NCI-H345 (cell line): ENCODE data around the gene TBL1X.

Experiments
- DNase-seq: peaks from one replicate; lab custom pipeline; 2025; lab: John Stamatoyannopoulos, UW

Gene TBL1X

DNA sequence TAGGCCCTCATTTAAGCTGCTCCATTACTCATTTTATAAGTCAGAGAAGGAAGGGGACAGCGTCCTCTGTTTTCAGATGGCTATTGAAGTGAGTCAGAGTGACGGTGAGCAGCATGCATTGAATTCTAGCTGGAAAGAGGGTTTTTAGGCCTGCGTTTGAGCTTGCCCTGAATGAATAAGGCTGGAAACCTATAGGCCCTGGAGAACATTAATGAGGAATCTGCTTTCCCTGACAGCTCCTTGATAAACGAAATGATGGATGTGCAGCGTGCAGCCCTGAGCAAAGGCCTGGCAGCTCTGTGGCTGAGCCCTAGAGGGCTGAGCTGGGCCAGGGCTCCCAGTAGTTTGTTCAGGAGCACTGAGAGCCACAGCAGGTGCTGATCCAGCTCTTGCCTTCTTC is 33.4 kb downstream of the TBL1X start:
- no peak for DNase-seq

DNA sequence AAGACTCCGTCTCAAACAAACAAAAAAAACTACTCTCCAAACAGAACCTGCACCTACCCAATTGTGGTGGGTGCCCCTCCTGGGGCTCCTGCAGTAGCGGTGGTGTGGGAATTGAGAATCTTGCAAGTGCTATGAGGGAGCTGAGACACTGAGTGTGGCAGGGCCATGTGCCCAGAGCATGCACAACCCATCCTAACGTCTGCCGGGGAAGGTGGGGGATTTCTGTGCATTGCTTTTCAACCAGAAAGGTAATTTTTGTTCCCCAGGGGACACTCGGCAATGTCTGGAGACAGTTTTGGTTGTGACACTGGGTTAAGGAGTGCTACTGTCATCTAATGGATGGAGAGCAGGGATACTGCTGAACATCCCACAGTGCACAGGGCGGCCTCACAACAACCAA is 35.7 kb downstream of the TBL1X start:
- DNase-seq: no peak

DNA sequence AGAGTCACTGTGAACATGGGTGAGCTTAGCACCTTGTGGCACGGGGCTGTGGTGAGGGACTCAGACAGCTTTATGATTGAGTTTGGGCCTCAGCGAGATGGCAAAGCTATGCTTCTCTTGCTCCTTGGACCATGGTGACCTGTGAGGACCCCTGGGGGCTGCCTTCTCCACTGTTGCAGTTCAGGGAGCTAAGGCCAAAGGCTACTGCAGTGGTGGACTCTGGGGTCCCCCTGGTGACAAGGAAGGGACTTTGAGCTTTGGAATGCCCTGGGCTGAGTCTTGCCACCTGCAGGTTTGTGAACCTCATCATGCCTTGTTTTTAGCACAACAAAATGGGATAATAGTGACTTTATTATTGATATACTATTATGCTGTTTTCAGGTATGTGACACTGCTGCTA is 36.5 kb downstream of the TBL1X start:
- no peak for DNase-seq

DNA sequence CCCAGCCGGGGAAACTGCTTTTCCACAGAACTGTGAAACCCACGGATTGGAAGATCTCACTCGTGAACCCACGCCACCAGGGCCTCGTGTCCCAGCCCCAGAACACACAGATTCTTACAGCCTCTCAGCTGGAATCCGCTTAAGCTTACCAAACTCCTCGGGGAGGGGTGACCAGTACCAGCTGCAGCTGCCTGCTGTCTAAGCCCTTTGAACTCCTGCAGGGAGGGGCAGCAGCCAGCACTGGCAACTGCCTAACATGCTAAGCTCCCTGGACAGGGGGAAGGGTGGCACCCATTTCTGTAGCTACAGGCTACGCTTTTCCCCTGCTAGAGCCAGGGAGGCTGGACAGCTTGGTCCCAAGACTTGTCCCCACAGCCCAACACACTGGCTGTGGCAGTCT is 38.4 kb downstream of the TBL1X start:
- DNase-seq: no peak

DNA sequence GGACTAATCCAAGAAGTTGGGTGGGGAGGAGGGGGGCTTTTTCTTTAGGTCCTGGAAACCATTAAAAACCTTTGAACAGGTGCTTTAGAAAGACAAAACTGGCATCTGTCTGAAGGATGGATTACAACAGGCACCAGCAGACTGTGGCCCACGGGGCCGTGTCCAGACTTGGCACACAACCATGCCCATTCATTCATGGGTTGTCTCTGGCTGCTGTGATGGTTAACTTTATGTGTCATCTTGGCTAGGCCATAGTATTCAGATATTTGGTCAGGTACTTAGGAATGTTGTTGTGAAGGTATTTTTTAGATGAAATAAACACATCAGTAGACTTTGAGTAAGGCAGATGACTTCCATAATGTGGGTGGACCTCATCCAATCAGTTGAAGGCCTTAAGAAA is 45.5 kb downstream of the TBL1X start:
- no peak for DNase-seq

DNA sequence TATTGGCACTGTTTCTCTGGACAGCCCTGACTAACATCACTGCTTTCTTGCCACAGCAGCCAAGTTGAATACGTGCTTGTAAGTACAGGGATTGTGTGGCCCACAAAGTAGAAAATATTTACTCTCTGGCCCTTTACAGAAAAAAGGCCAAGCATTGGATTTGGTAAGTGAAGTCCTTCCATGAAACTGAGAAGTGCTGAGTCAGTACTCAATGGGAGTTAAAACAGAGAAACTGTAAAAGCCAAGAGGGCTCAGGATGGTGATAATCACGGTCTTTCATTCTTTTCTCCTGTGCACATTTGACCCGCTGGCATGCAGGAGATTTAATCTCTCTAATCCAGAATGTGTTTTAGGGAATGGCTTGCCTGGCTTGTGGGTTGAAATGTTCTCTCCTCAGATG is 46.1 kb downstream of the TBL1X start:
- no peak for DNase-seq

DNA sequence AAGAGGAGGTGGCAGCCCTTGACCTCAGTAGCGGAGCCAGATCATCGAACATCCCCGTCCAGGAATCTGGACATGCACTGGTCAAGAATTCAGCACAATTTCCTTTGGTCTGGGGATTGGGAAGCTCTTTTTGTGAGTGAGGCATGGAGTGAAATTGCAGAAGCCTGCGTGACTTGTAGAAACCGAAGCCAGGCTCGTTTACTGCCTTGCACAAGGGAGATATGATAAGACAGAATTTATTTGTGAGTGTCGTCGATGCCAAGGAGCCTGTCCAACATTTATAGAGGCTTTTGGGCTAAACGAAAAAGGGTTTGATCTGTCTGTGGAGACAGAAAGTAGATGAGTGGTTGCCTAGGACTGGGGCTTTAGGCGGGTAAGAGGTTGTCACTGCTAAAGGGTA is 50.6 kb downstream of the TBL1X start:
- no peak for DNase-seq

DNA sequence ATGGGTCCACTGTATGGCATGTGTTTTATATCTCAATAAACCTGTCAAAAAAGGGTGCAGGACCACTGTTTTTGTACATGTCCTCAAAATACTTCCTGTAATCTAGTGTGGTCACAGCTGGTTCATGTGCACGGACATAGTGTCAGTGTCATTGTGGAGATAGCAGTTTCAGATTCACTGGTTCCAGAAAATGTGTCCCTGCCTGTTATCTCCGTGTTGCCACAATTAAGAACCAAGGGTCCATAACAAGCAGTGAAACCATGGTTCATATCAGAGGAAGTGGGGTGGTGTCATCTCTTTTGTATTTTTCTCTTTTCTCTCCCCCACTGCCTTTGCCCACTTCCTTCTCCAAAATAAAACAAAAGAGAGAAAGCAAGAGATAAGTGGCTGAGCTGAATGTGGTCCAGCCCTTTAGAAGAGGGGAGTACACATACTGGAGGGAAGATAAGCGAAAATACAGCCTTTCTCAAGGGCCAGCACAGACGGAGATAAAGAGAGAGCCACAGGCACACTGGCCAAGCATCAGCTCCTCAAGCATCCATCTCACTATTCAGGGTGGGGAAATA is 51.2 kb downstream of the TBL1X start:
- no peak for DNase-seq

DNA sequence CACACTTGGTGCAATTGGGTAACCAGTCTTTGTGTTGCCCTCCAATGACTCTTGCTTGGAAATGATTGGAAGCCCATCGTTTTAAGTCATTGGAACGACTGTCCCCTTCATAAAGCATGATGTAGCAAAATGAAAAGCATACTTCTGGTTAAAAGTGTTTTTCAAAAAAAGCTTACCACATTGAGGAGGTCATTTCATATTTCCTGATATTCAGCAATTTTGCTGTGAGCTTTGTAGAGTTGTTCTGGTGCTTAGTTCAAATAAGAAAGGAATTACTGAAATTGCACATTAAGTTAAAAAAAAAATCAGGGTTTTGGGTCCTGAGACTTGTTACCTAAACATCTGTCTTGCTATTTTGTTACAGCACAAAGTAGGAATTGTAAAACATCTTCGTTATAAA is 51.8 kb downstream of the TBL1X start:
- DNase-seq: no peak

DNA sequence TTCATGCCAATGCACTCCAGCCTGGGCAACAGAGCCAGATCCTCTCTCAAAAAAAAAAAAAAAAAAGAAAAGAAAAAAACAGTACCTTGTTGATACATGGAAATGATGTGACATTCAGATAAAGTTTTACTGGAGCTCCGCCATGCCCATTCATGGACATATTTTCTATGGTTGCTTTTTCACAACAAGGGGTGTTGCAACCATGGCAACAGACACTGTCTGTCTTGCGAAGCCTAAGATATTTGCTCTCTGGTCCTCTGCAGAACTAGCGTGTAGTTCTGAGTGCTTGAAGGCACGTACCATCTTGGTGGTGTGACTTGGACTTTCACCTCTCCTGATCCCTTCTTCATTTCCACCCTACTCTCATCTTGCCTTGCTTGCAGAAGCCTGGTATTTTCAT is 53.2 kb downstream of the TBL1X start:
- DNase-seq: no peak

DNA sequence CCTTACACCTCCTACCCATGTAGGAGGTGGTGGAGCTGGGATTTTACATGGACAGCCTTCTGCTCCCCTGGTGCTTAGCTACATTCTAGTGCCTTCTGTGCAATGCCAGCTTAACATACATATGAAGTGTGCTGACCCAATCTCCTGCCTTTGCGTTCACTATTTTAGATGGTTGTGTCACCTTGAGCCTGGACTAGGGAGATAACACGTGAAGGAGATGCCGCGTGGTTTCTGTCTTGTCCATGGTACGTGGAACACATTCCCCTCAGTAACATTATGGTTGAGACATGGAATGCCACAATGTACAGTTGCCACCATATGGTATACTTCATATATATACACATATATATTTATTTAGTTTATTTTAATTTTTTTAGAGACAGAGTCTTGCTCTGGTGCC is 54.0 kb downstream of the TBL1X start:
- DNase-seq: no peak

DNA sequence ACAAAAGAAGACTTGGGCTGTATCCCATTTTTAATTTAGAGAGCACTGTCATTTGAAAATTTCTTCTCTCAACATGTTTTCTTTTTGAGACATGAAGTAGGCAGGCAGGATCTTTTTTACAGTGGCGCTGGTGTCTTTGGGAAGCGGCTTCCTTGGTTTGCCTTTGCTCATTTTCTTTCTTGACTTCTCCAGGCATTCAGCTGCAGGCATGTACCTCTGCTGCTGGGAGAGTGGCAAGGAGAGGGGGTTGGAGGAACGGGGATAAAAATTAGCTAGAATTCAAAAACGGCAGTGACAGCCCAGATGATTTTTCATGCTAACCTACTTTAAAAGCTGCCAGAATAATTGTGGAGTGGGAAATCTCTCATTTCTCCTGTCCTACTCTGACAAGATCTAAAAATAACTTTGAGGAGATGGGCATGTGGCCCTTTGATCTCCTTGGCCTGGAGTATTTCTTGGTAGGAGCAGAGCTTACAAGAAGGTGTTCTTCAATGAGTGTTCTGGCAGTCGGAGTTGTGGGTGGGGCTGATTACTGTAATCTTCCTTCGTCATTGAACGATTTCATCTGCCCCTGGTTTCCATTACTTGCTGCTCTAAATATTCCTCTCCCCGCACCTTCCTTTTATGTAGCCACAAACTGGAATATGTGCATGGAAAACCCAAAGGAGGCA is 54.8 kb downstream of the TBL1X start:
- no peak for DNase-seq

DNA sequence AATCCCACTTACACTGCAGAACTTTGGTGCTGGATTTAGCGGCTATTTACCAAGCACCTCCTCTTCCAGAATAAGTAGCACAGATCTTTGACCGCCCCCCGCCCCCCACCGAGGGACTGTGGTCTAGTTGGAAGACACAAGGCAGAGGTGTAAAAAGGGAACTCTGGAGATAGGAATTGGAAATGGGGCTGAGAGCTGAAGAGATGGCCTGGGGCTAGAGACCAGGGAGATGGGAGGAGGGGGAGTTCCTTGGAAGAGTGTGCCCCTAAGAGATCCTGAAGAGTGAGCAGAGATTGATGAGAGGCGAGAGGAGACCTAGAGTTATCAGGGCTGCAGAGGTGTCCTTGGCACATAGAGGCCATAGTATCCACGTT is 55.3 kb downstream of the TBL1X start:
- no peak for DNase-seq

DNA sequence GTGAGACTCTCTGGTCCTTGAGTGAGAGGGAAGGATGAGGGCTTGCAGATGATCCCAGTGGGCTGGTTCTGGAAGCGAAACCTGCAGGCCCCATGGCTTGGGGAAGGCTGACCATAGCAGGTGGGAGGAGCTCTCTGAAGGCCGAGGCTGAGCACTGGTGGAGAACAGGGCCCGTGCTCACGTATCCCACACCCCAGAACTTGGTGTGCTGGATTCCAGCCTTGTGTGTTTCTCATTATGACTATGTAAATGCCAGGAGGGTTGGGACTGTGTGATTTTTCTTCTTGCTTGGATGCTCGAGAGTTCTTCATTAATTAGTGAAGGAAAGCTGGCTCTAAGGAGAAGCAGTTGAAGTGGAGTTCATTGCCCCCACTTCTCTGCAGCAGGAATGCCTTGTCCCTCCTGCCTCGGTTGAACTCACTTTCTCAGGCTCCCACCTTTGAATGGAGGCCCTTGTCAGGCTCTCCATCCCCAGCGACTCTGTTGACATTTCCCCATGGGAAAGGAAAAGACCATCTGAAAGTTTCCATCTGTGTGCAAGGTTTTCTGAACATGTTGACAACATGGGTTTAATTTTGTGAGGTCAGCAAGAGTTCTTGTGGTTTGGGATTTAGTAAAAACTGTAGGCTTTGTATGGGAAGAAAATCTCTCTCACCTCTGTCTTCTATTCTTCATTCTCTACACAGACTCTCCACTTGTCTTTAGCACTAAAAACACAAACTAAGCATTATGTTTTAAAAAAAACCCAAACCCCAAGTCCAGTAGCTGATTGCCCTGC is 57.7 kb downstream of the TBL1X start:
- no peak for DNase-seq

DNA sequence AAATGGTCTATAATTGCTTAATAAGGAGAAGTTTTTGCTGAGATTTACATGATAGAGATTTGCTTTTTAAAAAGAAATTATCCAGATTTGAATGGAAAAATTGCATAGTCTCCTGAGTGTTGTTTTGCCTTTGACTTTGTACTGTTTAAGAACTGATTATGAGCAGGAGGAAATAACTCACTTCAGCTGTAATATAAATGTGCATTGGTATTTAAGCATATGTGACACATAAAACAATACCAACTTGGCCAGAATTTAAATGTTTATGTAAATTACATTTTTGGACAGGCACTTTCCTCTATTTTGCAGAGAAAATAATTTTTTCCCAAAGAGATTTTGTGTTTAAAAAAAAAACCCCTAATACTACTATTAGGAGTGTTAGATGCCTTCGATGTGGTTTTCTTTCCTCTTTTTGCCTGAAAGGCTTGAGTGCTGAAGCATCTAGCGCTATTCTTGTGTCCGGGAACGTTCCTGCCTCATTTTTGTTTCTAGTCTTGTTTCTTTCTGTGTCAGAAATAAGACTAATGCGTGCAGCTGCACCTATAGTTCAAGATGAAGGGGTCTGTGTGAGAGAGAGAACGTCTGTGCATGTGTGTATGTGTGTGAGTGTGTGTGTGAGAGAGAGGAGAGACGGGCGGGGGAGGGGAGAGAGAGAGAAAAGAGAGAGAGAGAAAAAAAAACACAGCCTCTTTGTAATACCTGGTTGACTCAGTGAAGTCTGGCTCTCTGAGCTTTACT is 60.8 kb downstream of the TBL1X start:
- DNase-seq: no peak

DNA sequence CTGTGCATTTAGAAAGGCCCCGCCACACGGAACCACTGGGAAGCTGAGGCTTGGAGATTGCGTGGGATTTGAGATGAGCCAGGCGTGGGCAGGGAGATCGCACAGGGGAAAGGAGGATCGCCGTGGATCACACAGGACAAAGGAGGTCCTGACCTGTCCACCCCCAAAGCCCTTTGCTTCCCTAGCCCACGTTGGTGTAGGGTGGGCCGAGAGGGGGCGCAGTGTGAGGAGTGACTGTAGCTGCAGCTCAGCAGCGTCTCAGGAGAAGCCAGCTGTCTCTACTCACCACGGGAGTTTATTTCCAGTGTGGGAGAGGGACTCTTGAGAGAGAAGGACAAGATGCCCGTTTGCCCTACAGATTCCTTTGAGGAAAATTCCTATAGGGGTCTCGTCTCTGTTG is 62.1 kb downstream of the TBL1X start:
- DNase-seq: no peak

DNA sequence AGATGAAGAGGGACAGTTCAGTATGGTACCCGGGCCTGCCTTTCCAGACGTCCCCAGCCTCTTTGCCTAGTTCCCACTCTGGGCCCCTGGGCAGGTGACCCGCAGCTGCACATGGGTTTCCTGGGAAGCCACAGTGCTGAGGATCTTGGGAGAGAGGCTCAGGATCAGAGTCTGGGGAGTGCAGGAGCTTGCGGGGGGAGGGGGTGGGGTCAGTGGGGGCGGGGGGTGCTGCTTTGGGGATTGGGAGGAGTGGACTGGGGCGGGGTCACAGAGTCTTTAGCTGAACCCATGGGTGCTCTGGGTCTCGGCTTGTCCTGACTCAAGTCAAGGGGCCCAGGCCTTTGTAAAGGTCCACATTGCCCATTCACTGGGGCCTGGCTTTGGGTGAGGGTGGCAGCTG is 63.6 kb downstream of the TBL1X start:
- DNase-seq: no peak

DNA sequence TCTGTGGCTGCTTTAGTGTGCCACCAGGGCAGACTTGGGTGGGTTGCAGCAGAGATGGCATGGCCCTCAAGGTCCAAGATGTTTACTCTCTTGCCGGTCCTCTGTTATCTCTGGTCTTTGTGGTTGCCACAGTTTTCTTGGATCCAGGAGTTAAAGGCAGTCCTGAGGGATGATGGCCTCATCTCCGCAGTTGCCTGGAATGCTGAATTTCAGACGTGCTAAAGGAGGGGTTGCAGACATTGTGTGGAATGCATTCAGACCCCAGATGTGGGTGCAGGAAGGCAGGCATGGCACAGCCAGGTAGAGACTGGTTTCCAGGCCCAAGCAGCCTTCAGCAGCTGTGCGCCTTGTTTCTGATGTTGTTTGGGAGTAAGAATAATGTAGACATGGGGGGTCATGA is 64.4 kb downstream of the TBL1X start:
- no peak for DNase-seq

DNA sequence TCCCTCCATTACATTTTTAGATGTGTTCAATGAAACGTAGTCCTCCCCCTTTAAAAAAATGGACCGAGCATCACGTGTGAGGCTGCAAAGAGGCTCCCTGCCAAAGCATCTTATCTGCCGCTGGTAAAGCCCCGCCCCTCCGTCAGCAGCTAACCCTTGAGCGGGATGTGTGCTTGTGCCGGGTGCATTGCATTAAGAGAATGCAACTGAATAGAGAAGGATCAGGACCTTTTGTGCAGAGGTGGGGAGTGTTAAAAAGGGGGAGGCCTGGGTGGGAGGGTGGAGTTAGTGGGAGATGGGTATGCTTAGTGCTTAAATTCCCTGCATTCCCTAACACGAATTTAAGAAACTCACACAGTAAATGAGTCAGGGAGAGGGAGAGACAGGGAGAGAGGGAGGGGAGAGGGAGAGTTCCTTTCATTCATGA is 66.0 kb downstream of the TBL1X start:
- DNase-seq: peak; percentile 90

DNA sequence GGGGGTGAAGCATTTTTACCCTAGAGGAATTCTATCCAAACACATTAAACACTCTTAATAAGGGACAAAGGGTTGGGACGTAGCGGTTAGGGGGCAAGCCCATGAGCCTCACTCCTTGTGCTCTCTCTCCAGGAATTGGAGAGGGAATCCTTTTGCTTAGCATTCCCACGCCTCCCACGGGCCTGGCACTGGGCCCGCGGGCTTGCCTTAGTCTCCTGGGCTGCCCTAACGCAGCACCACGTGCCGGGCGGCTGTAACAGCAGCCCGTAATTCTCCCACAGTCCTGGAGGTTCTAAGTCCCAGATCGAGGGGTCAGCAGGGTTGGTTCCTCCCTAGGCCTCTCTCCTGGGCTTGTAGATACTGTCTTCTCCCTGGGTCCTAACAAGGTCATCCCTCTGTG is 67.5 kb downstream of the TBL1X start:
- no peak for DNase-seq

DNA sequence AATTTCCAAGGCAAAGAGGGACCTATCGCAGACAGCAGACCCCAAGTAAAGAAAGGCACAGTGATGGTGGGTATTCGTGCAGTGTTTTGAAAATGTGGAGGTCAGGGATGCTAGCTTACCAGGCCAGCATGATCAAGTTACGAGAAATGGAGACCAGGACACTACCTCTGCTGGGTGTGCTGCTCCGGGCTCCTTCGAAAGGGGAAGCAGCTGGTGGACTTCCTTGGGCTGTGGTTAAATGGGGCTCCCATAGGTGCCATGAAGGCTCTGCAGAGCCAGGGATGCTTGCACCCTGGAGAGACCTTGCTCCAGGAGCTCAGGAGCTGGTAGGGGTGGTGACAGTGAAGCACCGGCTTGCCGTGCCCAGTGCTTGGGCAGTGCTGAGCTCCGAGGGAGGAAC is 68.8 kb downstream of the TBL1X start:
- no peak for DNase-seq

DNA sequence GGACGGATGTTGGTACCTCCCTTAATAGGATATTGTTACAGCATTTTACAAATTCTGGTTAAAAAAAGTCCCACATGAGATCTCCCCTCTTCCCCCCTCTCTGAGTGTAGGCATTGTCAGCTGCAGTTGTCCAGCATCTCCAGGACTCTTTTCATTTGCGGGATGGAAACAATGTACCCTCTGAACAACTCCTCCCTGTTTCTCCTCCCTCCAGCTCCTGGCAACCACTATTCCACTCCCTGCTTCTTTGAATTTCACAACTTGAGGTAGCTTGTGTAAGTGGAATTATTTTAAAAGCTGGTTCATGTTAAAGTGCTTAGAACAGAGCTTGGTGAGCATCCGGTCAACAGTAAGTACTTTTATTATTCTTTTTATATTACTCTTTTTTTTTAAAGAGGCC is 69.8 kb downstream of the TBL1X start:
- DNase-seq: peak; percentile 7

DNA sequence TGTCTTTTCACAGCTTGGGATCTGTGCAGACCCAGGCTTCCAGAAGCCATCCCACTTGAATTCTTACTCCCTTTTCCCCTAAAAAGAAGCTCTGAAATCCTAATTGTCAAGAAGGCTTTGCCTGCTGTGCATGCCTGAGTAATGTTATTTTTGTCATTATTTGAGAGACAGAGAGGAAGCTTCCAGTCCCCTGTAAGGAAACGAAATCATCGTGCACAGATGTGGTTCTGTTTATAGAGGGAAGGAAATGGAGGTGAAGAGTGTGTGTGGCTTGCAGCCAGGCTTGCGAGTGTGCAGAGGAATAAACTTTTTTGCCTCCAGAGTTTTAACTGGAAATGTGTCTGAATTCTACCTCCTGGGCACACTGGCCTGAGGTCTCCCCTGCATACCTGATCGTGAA is 70.2 kb downstream of the TBL1X start:
- no peak for DNase-seq
